Pancreas (tissue), 10 donors: ENCODE results near the gene SERPINE2. TPM values are rescaled to one million over a fixed set of nuclear protein-coding genes. Genes with fewer than 3 reads are reported as not detected.

Source experiments
- ATAC-seq, 4 donors: fragments of 200-7000 bp; cut with Tn5 transposase; one replicate each; pipeline versions ENCODE4 v1.8.0 to v1.9.1; 2020; ENCODE audit warnings: mild to moderate bottlenecking in 4 of 4, moderate library complexity in 4 of 4
- DNase-seq, 6 donors: peaks; one replicate each; pipeline ENCODE4 v3.0.0-alpha.2; 2020
- FAIRE-seq: peaks from 2 replicates; lab custom pipeline; 2012; peaks lifted over from hg19 to GRCh38; lab: Jason Lieb, UNC
- H3K27ac ChIP-seq, 4 donors: fragments of 200-600 bp; sonication (generic); 1 replicate in 3 of 4; 2 replicates in 1 of 4; pipeline versions ENCODE4 v1.5.0 to v1.8.0; 2020
- H3K27me3 ChIP-seq, 4 donors: fragments of 200-600 bp; one replicate each; pipeline ENCODE4 v1.8.0; 2021
- H3K36me3 ChIP-seq, 3 donors: fragments of 200-600 bp; sonication (generic) in 1 of 3; one replicate each; pipeline versions ENCODE4 v1.5.0 to v1.8.0; 2020 to 2021
- H3K4me1 ChIP-seq, 3 donors: fragments of 200-600 bp; one replicate each; pipeline ENCODE4 v1.8.0; 2021
- H3K4me3 ChIP-seq, 4 donors: fragments of 200-600 bp; sonication (generic) in 2 of 4; one replicate each; pipeline versions ENCODE4 v1.5.0 to v1.8.0; 2020 to 2021
- H3K9me3 ChIP-seq, 4 donors: fragments of 200-600 bp; one replicate each; pipeline ENCODE4 v1.8.0; 2021
- WGBS, 2 donors: extraction: QIAGEN DNeasy Blood & Tissue Kit; methylation state at CpG; one replicate each; pipeline ENCODE4 v1.1.7; 2013; 5-methylcytosine and 5-hydroxymethylcytosine counted together
- intact Hi-C, 3 donors: fragments of 100-400 bp; cut with DNase I; formaldehyde crosslinking; loops; one replicate each; pipeline versions ENCODE4 v1.11.1 to v1.14.2; 2022
- polyA plus RNA-seq, 2 donors: library from polyadenylated mRNA; stranded (reverse); fragments of 200-250 nt; gene quantifications; one replicate each; pipeline ENCODE4 v1.2.3, GENCODE V29; 2013
- total RNA-seq, 6 donors: library from RNA; stranded (reverse); fragmentation: NEBNext Ultra II Directional in 4 of 6; extraction: Animal tissue kit (Norgen Biotek cat#: 25700) in 4 of 6; gene quantifications; one replicate each; pipeline versions ENCODE4 v1.2.1 to v1.2.4, GENCODE V29; 2021 to 2023
- TF ChIP-seq, protein P1 (sequence below), 4 donors: fragments of 200-600 bp; sonication (generic) in 3 of 4; IDR thresholded peaks; one replicate each; pipeline versions ENCODE4 v1.5.0 to v1.8.0; 2021; ENCODE audit warnings: antibody characterized with exemption in 4 of 4
- donor health status: healthy with polysubstance abuse.
- donor health status: DM: no; HTN: no; CAD: no; lungs with moderate emphysema.
- donor health status: DM: no; HTN: no; CAD: no.
- donor health status: control.
- donor health status: control.
- donor health status: Bipolar disorder and iron deficiency.
- donor health status: DM: yes; HTN: yes; CAD: no.
- donor health status: DM: no; HTN: no; CAD: no.
- donor health status: DM: no; HTN: no; CAD: no.
- donor health status: DM: yes; HTN: yes; CAD: no.

Gene SERPINE2
- total and polyA plus RNA-seq, 8 donors = 1.0 to 14.8 (median 2.8) TPM

DNA sequence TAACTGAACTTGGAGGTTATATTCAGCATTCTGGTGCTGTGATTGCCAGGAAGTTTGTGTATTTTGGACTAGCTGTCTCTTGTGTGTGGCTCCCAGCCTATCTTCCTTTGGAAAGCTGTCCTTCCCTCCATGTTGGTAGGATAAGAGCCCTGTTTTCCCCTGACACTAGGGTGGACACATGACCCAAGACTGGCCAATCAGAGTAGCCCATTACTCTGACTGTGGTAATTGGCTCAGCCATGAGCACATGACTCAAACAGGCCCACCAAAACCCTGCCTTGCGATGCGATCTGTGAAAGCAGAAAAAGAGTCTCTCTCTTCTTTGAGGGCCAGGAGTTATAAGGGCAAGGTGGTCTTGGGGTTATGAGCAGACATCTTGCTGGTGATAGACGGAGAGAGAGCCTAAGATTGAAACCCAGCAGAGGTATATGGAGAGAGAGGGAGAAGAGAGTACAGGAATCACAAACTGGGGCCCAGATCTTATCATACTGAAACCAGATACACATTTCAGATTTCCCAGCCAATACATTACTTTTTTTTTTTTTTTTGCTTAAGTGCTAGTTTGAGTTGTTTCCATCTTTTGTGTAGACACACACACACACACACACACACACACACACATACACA is 45.3 kb upstream of the SERPINE2 start:
- no peak for ATAC-seq
- DNase-seq = no peak
- Histone ChIP-seq H3K27me3 (no peaks in the 10 kb centered on the region), H3K36me3 (no peaks in the 10 kb centered on the region), H3K4me1 (no peaks in the 10 kb centered on the region), H3K4me3 (no peak overlapping the region), H3K9me3 (no peaks in the 10 kb centered on the region), H3K27ac (no peak overlapping the region)
- 87 to 94% methylated on average over 3 of the region's 3 CpGs for WGBS, 2 donors
- no peak for FAIRE-seq
- intact Hi-C loops = no loop called here
- TF ChIP-seq, protein P1, sequence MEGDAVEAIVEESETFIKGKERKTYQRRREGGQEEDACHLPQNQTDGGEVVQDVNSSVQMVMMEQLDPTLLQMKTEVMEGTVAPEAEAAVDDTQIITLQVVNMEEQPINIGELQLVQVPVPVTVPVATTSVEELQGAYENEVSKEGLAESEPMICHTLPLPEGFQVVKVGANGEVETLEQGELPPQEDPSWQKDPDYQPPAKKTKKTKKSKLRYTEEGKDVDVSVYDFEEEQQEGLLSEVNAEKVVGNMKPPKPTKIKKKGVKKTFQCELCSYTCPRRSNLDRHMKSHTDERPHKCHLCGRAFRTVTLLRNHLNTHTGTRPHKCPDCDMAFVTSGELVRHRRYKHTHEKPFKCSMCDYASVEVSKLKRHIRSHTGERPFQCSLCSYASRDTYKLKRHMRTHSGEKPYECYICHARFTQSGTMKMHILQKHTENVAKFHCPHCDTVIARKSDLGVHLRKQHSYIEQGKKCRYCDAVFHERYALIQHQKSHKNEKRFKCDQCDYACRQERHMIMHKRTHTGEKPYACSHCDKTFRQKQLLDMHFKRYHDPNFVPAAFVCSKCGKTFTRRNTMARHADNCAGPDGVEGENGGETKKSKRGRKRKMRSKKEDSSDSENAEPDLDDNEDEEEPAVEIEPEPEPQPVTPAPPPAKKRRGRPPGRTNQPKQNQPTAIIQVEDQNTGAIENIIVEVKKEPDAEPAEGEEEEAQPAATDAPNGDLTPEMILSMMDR (IDR thresholded peaks at IDR 0.05) = no peak

DNA sequence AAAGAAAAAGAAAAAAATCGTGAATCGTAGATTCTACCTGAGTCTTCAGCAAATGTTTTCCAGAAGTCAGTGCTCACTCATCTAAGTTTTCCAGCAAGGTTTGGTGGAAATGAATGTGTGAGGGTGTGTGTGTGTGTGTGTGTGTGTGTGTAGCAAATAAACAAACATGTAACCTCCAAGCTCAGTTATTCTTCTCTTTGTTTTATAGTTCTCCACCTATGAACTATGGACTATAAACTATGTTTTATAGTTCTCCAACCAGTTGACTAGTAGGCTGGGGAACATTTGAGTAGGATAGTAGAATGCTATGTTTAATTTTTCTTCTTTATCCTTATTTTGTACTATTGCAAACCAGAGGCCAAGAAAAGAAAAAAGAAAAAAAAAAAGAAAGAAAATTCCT is 44.6 kb upstream of the SERPINE2 start:
- Histone ChIP-seq H3K9me3 (no peaks in the 10 kb centered on the region), H3K4me1 (no peaks in the 10 kb centered on the region), H3K27ac (no peak overlapping the region), H3K4me3 (no peak overlapping the region), H3K27me3 (no peaks in the 10 kb centered on the region), H3K36me3 (no peaks in the 10 kb centered on the region)
- no peak for DNase-seq
- ATAC-seq = no peak
- intact Hi-C loops = no loop called here
- WGBS, 2 donors = 79 to 89% methylated on average over 2 of the region's 2 CpGs
- FAIRE-seq = no peak
- TF ChIP-seq, protein P1 (IDR thresholded peaks at IDR 0.05) = no peak

DNA sequence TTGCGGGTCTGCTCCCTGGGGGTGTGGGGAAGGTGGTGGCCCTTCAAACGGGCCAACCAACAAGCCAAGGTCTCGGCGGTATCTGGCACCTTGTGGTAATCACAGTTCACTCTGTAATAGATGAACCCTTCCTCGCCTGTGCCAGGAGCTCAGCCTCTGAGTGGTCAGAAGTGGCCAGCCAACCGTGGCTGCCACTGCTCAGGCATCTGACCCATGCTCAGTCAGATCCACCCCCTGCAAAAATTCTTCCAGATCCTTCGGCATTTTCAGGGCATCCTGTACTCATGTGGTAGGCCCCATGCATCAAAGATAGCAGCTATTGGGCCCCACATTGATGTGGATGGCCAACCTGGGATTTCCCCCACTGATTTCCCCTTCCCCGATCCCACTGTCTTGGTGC is 39.6 kb upstream of the SERPINE2 start:
- H3K36me3 ChIP-seq = no peaks in the 10 kb centered on the region
- intact Hi-C loops = no loop called here
- no peak overlapping the region for H3K4me3 ChIP-seq
- no peak overlapping the region for H3K27ac ChIP-seq
- DNase-seq (no peak), ATAC-seq (no peak), FAIRE-seq (no peak)
- H3K9me3 ChIP-seq = no peaks in the 10 kb centered on the region
- 79 to 85% methylated on average over 8 of the region's 8 CpGs for WGBS, 2 donors
- no peaks in the 10 kb centered on the region for H3K4me1 ChIP-seq
- H3K27me3 ChIP-seq = no peaks in the 10 kb centered on the region
- TF ChIP-seq, protein P1 (IDR thresholded peaks at IDR 0.05) = no peak

DNA sequence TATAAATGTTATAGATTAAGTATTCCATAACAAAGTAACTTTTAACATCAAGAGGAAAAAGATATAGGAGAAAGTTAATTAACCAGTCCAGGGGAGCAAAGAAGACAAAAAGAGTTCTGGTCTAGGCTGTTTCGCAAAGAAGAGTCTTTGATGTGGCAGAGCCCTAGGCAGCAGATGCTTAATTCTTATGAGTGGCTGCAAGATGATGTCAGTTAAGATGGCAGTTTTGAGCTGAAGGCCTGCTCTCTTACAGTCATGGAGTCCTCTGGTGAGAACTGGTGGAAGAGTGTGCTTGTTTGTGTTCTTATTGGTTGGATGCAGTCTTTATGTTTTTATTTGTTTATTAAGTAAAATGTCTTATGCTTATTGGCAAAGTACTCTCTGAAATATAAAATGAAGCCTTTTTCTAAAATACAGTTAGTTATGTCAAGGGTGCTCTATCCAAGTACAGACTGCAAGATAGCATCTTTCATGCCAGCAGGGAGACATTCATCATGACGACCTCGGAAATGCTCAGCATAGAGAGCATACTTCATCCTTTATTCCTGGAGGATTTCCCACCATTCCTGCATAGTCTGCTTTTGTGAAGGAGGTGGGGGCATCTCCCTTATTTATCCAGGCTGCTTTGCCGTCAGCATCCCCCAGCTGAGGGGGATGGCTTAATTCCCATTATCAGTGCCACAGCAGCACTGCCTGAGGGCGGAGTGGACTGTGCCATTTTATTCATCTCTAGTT is 38.9 kb upstream of the SERPINE2 start:
- no peak for DNase-seq
- no peak for FAIRE-seq
- 79 to 80% methylated on average over 5 of the region's 5 CpGs for WGBS, 2 donors

More for the DNA sequence above, 38.9 kb upstream of the SERPINE2 start:
- no peak overlapping the region for H3K27ac ChIP-seq
- H3K27me3 ChIP-seq = no peaks in the 10 kb centered on the region
- no peak overlapping the region for H3K4me3 ChIP-seq
- no peaks in the 10 kb centered on the region for H3K4me1 ChIP-seq
- ATAC-seq = no peak
- TF ChIP-seq, protein P1 (IDR thresholded peaks at IDR 0.05) = no peak
- H3K9me3 ChIP-seq = no peaks in the 10 kb centered on the region
- no peaks in the 10 kb centered on the region for H3K36me3 ChIP-seq
- intact Hi-C loops = no loop called here
